NT2/D1 (cell line): ENCODE data around the gene NPLOC4.
"Not testable (repeated sequence)": the region's sequence is repeated elsewhere in the genome, so short reads cannot be mapped to it uniquely, and the experiment has no call there.

Experiments
- DNase-seq: peaks from one replicate; pipeline ENCODE4 v3.0.0-alpha.2; 2011; ENCODE audit warnings: low read depth, low spot score
- H3K27me3 ChIP-seq: 2 replicates; pipeline ENCODE4 v1.6.0; 2011; ENCODE audit warnings: mild to moderate bottlenecking; ENCODE audit not compliant: insufficient read length, insufficient read depth
- H3K36me3 ChIP-seq: 2 replicates; pipeline ENCODE4 v1.6.1; 2011; ENCODE audit warnings: mild to moderate bottlenecking, low read length, mixed read lengths; ENCODE audit not compliant: insufficient read depth, insufficient read length
- H3K4me1 ChIP-seq: 2 replicates; pipeline ENCODE4 v1.5.1; 2011; ENCODE audit not compliant: insufficient read depth, insufficient read length
- H3K4me3 ChIP-seq: 2 replicates; pipeline ENCODE4 v1.5.1; 2011; ENCODE audit warnings: low read depth; ENCODE audit not compliant: insufficient read length
- H3K9ac ChIP-seq: 2 replicates; pipeline ENCODE4 v1.6.0; 2011; ENCODE audit warnings: low read depth; ENCODE audit not compliant: insufficient read length
- H3K9me3 ChIP-seq: 2 replicates; pipeline ENCODE4 v1.5.1; 2011; ENCODE audit warnings: mild to moderate bottlenecking, low read length; ENCODE audit not compliant: insufficient read depth
- SUZ12 ChIP-seq: IDR thresholded peaks from 2 replicates; pipeline ENCODE4 v1.6.1; 2011; ENCODE audit not compliant: insufficient read length, insufficient read depth; ENCODE audit errors: extremely low read depth
- YY1 ChIP-seq: IDR thresholded peaks from 2 replicates; pipeline ENCODE4 v1.6.1; 2011; ENCODE audit not compliant: insufficient read length, insufficient read depth
- ZNF274 ChIP-seq: IDR thresholded peaks from 2 replicates; pipeline ENCODE4 v1.6.1; 2011; ENCODE audit warnings: mild to moderate bottlenecking, low read depth, low read length

Gene NPLOC4

DNA sequence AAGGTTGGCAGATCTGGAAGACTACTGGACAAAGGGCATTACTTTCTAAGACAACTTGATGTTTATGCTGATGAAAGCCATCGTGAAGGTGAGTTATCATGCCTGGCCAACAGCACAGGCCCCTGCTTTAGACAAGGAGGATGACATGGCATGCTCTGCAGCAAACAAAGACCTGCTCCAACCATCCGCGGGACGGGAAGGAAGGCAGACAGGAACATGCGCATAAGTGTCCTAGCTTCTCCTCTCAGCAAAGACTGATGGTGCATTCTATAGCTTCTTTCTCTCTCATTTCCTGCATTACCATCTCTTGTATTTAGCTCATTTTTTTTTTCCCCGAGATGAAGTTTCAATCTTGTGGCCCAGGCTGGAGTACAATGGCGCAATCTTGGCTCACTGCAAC is 5.4 kb downstream of the NPLOC4 start:
- no peak for DNase-seq
- Histone ChIP-seq H3K9me3 (no peaks in the 10 kb centered on the region), H3K27me3 (no peaks in the 10 kb centered on the region), H3K36me3 (peaks cover 66% of the 10 kb centered on the region), H3K4me3 (no peak overlapping the region), H3K4me1 (peaks cover 4% of the 10 kb centered on the region), H3K9ac (no peak overlapping the region)
- TF ChIP-seq YY1 (no peak), SUZ12 (no peak), ZNF274 (no peak)

DNA sequence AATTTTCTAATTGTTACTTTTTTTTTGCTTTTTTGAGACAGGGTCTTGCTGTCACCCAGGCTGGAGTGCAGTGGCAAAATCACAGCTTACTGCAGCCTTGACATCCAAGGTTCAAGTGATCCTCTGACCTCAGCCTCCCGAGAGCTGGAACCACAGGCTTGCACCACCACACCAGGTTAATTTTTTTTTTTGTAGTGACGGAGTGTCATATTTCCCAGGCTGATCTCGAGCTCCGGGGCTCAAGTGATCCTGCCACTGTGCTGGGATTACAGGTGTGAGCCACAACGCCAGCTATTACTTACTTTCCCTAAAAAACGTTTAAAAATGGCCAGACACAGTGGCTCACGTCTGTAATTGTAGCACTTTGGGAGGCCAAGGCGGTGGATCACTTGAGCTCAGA is 6.6 kb downstream of the NPLOC4 start:
- Histone ChIP-seq H3K4me1 (peaks cover 2% of the 10 kb centered on the region), H3K9me3 (no peaks in the 10 kb centered on the region), H3K9ac (no peak overlapping the region), H3K4me3 (no peak overlapping the region), H3K27me3 (no peaks in the 10 kb centered on the region), H3K36me3 (peaks cover 75% of the 10 kb centered on the region)
- DNase-seq: no peak
- TF ChIP-seq ZNF274 (no peak), SUZ12 (no peak), YY1 (no peak)

DNA sequence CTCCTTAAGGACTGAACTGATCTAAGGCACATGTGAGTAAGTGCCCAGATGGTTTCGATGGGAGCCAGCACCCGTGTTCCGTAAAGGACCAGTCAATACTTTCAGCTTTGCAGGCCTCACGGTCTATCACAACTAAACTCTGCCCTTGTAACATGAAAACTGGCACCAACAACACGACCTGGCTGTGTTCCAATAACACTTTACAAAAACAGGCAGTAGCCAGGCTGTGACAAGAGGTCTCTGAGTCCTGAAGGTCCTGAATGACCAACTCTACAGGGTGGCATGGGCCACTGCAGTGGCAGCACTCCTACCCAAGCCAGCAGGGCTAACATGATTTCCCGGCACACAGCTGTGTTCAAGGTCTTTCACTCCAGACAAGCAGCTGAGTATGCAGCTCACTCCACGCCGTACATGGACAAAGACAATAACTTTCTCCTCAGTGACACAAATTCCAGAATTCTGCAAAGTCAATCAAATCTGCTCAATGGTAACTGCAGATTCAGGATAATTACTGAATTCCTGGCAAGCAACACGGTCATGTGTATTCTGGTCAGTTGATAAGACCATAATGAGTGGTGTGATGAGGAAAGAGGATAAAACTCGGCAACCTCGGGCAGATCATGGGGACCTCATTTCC is 15.3 kb downstream of the NPLOC4 start:
- TF ChIP-seq YY1: no peak
- TF ChIP-seq ZNF274: no peak
- no peak for TF ChIP-seq SUZ12
- Histone ChIP-seq H3K4me1 (no peaks in the 10 kb centered on the region), H3K9ac (no peak overlapping the region), H3K27me3 (no peaks in the 10 kb centered on the region), H3K9me3 (peaks cover 12% of the 10 kb centered on the region; the same call in 1 of the 2 replicates), H3K4me3 (no peak overlapping the region), H3K36me3 (peaks cover 81% of the 10 kb centered on the region)
- DNase-seq: no peak

DNA sequence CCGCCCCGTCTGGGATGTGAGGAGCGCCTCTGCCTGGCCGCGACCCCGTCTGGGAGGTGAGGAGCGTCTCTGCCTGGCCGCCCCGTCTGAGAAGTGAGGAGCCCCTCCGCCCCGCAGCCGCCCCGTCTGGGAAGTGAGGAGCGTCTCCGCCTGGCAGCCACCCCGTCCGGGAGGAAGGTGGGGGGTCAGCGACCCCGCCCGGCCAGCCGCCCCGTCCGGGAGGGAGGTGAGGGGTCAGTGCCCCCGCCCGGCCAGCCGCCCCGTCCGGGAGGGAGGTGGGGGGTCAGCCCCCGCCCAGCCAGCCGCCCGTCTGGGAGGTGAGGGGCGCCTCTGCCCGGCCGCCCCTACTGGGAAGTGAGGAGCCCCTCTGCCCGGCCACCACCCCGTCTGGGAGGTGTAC is 18.6 kb downstream of the NPLOC4 start:
- not testable (repeated sequence) for H3K4me1 ChIP-seq, DNase-seq, H3K4me3 ChIP-seq, H3K9ac ChIP-seq, H3K27me3 ChIP-seq
- Histone ChIP-seq H3K9me3 (peaks cover 12% of the 10 kb centered on the region; the same call in 1 of the 2 replicates), H3K36me3 (peaks cover 78% of the 10 kb centered on the region)

DNA sequence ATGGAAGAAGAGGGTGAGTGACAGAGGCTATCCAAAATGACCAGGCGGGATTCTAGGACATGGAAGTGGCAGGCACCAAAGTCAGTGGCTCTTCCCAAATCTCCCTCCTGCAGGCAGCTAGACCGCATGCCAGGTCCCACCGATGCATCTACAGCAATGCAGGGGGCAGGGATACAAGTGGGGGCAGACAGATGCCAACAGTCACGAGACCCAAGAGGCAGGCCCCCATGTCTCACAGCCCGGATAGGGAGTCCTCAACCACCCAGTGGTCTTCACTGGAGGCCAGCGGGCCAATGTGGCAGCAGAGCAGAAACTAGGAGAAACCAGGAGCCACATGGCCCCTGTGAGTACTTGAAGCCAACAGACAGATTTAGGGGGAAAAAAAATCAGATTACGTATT is 20.0 kb downstream of the NPLOC4 start:
- no peaks in the 10 kb centered on the region for H3K27me3 ChIP-seq
- H3K36me3 ChIP-seq: peaks cover 78% of the 10 kb centered on the region
- no peak overlapping the region for H3K9ac ChIP-seq
- H3K4me1 ChIP-seq: no peaks in the 10 kb centered on the region
- TF ChIP-seq YY1 (no peak), ZNF274 (no peak), SUZ12 (no peak)
- peaks cover 12% of the 10 kb centered on the region; the same call in 1 of the 2 replicates for H3K9me3 ChIP-seq
- DNase-seq: no peak
- H3K4me3 ChIP-seq: no peak overlapping the region

DNA sequence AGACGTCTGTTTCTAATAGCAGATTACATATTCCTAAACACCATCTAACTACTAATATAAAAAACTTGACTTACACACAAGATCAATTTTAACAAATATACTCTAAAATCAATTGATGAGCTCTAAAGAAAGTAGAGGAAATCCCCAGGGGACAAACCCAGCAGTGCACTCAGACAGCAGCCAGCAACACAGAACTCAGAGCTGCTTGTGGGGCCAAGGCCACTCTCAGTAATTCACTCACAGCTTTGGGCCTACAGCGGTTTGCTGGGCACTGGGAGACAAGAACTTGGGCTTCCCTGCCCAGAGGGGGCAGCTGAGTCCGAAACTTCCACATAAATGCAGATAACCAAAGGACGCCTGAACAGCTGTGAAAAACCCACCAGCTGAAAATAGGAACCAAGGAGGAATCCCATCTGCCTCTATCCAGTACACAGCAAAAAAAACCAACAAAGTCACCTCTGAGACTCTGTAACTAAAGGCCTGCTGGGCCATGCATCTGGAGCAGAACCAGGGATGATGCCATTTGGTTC is 21.4 kb downstream of the NPLOC4 start:
- H3K9ac ChIP-seq: no peak overlapping the region
- peaks cover 12% of the 10 kb centered on the region; the same call in 1 of the 2 replicates for H3K9me3 ChIP-seq
- peaks cover 71% of the 10 kb centered on the region for H3K36me3 ChIP-seq
- DNase-seq: no peak
- H3K4me3 ChIP-seq: no peak overlapping the region
- no peaks in the 10 kb centered on the region for H3K27me3 ChIP-seq
- TF ChIP-seq ZNF274 (no peak), SUZ12 (no peak), YY1 (no peak)
- H3K4me1 ChIP-seq: no peaks in the 10 kb centered on the region

DNA sequence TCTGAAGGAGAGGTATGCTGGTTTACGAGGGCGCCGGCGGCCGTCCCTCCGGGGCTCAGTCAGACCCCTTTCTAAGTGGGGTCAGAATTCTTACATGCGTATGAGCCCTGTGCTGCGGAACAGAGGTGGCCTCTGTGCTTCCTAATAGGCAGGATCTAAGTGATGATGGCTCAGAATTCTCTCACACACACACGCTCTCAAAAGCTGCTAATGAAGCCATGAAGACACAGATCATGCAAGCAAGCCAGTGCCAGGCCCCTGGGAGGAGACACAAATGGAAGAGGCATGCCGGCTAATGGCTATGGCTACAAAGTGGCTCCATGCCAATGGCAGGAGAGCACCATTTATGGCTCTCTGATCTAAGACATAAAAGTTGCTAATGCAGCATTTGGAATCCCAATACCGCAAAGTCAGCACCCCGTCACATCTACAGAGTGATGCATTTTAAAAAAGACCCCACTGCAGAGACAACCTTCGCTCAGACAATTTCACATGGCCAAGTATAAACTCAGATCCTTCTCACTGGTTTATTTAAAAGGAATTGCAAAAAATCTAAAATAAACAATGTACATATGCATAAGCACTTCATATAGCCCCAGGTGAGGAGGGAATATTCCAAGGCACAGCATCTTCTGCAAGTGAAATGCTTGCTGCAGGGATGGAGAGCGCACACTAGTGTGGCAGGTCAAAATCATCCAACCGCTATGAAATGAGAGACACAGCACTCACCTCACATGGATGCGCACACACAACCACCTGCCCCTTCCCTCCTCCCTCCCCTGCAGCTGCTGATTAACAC is 24.5 kb downstream of the NPLOC4 start:
- H3K27me3 ChIP-seq: no peaks in the 10 kb centered on the region
- H3K4me3 ChIP-seq: no peak overlapping the region
- no peak for DNase-seq
- H3K4me1 ChIP-seq: no peaks in the 10 kb centered on the region
- H3K36me3 ChIP-seq: peaks cover 85% of the 10 kb centered on the region
- no peak for TF ChIP-seq ZNF274
- TF ChIP-seq YY1: no peak
- no peak for TF ChIP-seq SUZ12
- peaks cover 8% of the 10 kb centered on the region; the same call in 1 of the 2 replicates for H3K9me3 ChIP-seq
- H3K9ac ChIP-seq: no peak overlapping the region
